ENCODE data around the gene CFAP141. TPM values are rescaled to one million over a fixed set of nuclear protein-coding genes. Genes with fewer than 3 reads are reported as not detected.
A peak's percentile ranks its signal among the peaks of the same experiment; 100 is the strongest.

CFAP141 gene
- total RNA-seq, result not detected in 2 replicates
- long read RNA-seq, result 0 reads

DNA sequence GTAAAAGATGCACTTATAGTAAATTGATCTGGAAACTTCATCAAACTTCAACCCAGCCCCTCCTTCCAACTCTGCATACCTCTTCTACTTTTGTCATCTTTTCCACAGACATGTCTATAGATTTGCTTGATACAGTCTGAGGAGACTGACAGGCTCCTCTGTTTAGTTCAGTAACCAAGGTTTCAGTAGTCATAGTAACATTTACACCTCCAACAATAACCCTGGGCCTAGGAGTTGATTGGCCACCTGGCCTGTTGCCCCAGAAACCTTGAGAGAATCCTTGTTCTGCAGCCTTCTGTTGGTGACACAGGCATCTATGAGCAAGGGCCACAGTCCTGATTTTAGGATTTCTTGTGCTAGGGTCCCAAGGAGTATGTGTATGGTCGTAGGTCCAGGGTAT, at the start of gene CFAP141:
Gene CFAP141, minus strand, starts transcription at position 138 of the 400 bp plus-strand sequence. Its CDS starts 26 bp downstream, at position 112.
- no peak for DNase-seq (ENCODE audit: low spot score, unreplicated experiment)
- Mint-ChIP-seq H3K4me3 (ENCODE audit: low read depth) (no peak within 1 kb of the TSS), H3K4me1 (ENCODE audit: low read depth) (peaks cover 1% of the 10 kb centered on the region), H3K27ac (peak within 1 kb of the TSS; percentile 84), H3K9me3 (ENCODE audit: low read depth) (no peaks in the 10 kb centered on the region), H3K36me3 (ENCODE audit: insufficient read depth) (peaks cover 25% of the 10 kb centered on the region), H3K27me3 (no peaks in the 10 kb centered on the region)
- TF ChIP-seq, protein P1, sequence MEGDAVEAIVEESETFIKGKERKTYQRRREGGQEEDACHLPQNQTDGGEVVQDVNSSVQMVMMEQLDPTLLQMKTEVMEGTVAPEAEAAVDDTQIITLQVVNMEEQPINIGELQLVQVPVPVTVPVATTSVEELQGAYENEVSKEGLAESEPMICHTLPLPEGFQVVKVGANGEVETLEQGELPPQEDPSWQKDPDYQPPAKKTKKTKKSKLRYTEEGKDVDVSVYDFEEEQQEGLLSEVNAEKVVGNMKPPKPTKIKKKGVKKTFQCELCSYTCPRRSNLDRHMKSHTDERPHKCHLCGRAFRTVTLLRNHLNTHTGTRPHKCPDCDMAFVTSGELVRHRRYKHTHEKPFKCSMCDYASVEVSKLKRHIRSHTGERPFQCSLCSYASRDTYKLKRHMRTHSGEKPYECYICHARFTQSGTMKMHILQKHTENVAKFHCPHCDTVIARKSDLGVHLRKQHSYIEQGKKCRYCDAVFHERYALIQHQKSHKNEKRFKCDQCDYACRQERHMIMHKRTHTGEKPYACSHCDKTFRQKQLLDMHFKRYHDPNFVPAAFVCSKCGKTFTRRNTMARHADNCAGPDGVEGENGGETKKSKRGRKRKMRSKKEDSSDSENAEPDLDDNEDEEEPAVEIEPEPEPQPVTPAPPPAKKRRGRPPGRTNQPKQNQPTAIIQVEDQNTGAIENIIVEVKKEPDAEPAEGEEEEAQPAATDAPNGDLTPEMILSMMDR (IDR thresholded peaks at IDR 0.05; ENCODE audit: unreplicated experiment), result no peak

DNA sequence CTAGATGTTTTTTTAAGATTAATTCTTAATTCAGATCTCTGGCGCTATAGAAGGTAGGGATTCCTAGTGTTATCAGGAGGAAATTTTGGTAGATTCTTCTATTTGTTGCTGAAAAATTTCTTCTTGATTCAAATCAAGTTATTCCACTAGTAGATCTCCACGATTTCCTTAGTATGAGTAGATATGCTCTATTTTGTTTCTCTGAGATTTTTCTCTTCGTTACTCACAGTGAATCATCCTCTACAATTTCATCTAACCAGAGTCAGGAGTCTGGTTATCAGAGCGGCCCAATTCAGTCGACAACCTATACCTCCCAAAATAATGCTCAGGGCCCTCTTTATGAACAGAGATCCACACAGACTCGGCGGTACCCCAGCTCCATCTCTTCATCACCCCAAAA, 47.5 kb upstream of the CFAP141 start:
- TF ChIP-seq, protein P1 (IDR thresholded peaks at IDR 0.05; ENCODE audit: unreplicated experiment), result no peak
- H3K36me3 Mint-ChIP-seq (ENCODE audit: insufficient read depth), result peaks cover 39% of the 10 kb centered on the region
- H3K27me3 Mint-ChIP-seq, result no peaks in the 10 kb centered on the region
- no peak for DNase-seq (ENCODE audit: low spot score, unreplicated experiment)
- no peak overlapping the region for H3K4me3 Mint-ChIP-seq (ENCODE audit: low read depth)
- H3K4me1 Mint-ChIP-seq (ENCODE audit: low read depth), result no peaks in the 10 kb centered on the region
- H3K9me3 Mint-ChIP-seq (ENCODE audit: low read depth), result no peaks in the 10 kb centered on the region
- H3K27ac Mint-ChIP-seq, result no peak overlapping the region

DNA sequence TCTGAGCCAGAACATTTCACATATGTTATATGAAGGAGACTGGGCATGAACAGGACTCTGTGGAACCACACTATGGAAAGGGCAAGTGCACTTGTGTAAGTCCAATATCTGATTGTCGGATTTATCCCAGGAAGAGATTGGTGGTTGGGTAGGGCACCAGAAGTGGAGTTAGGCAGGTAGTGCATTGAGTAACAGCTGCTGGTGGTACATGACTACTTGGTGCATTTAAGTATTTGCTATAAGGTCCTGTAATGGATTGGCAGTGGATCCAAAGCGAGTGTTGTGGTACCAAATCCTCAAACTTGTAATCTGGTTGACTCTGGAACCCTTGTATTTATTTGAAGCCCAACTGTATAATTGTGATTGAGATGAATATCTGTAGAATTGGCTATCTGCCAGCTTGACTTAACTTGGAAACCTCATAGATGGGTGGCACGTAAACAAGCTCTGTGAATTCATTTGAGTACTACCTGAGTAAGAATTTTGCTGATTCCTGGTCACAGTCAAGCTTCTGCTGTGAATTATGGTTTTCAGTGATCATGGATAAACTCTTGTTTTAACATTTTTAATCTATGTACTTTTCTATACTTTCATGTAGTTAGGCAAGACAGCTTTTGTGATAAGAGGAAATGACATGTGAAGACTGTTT, 35.7 kb upstream of the CFAP141 start:
- no peaks in the 10 kb centered on the region for H3K27me3 Mint-ChIP-seq

DNA sequence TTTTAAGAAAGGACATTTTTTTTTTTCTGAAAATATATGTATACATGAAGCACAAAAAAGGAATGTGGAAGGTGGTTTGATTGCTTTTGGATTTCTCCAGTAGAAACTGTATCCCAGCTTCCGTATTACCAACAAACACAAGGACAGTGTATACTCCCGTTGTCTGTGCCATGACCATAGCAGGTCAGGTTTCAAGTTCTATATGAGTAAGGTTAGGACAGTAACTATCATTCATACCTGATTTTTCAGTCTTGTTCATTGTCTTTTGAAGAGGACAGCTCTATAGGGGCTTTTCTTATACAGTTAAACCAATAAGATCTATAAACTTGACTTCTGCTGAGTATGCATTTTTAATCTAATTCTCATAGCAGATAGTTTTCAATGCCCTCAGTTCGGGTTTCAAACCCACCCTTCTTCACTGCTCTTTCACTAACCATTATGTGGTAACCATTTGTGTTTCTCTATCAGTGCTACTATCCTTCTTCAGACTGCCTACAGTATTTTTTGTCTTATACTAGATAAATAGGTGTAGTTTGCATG, 34.2 kb upstream of the CFAP141 start:
- peaks cover 48% of the 10 kb centered on the region for H3K36me3 Mint-ChIP-seq (ENCODE audit: insufficient read depth)
- no peak overlapping the region for H3K27ac Mint-ChIP-seq
- TF ChIP-seq, protein P1 (IDR thresholded peaks at IDR 0.05; ENCODE audit: unreplicated experiment), result no peak
- no peak overlapping the region for H3K4me3 Mint-ChIP-seq (ENCODE audit: low read depth)
- no peaks in the 10 kb centered on the region for H3K27me3 Mint-ChIP-seq
- H3K9me3 Mint-ChIP-seq (ENCODE audit: low read depth), result no peaks in the 10 kb centered on the region
- no peaks in the 10 kb centered on the region for H3K4me1 Mint-ChIP-seq (ENCODE audit: low read depth)
- no peak for DNase-seq (ENCODE audit: low spot score, unreplicated experiment)

More for the DNA sequence above, 35.7 kb upstream of the CFAP141 start:
- Mint-ChIP-seq H3K4me1 (ENCODE audit: low read depth) (no peaks in the 10 kb centered on the region), H3K36me3 (ENCODE audit: insufficient read depth) (peaks cover 43% of the 10 kb centered on the region), H3K4me3 (ENCODE audit: low read depth) (no peak overlapping the region), H3K9me3 (ENCODE audit: low read depth) (no peaks in the 10 kb centered on the region), H3K27ac (peak overlapping the region; percentile 57)
- TF ChIP-seq, protein P1 (IDR thresholded peaks at IDR 0.05; ENCODE audit: unreplicated experiment), result no peak
- DNase-seq (ENCODE audit: low spot score, unreplicated experiment), result no peak

DNA sequence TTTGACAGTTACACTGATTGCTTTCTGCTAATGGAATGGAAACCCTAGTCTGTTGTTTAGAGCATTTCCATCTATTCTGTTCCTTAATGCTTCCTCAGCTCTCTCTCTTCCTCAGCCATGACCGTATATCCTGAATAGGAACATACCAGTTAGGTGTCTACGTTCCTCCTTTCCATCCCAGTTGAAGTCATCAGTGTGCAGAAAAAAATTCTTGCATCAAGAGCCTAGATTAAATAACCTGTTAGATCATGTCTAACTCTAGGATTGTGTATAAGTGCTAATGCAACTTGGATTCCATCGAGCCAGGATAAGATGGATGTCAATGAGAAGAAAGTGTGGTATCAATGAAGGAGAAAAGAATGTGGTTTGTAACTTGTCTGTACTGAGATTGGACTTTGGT, 33.4 kb upstream of the CFAP141 start:
- TF ChIP-seq, protein P1 (IDR thresholded peaks at IDR 0.05; ENCODE audit: unreplicated experiment), result no peak
- Mint-ChIP-seq H3K36me3 (ENCODE audit: insufficient read depth) (peaks cover 50% of the 10 kb centered on the region), H3K9me3 (ENCODE audit: low read depth) (no peaks in the 10 kb centered on the region), H3K4me3 (ENCODE audit: low read depth) (no peak overlapping the region), H3K27ac (peak overlapping the region; percentile 5), H3K4me1 (ENCODE audit: low read depth) (no peaks in the 10 kb centered on the region), H3K27me3 (no peaks in the 10 kb centered on the region)
- DNase-seq (ENCODE audit: low spot score, unreplicated experiment), result no peak

Data from progenitor cell of endocrine pancreas (in vitro differentiated cells).